ENCODE data around the gene TMEM131L. TPM values are rescaled to one million over a fixed set of nuclear protein-coding genes. Genes with fewer than 3 reads are reported as not detected.
A peak's percentile ranks its signal among the peaks of the same experiment; 100 is the strongest.
"Not testable (repeated sequence)": the region's sequence is repeated elsewhere in the genome, so short reads cannot be mapped to it uniquely, and the experiment has no call there.

TMEM131L gene
- total RNA-seq (2014; rRNA removed; shearing (Covaris generic)) = 6.6 and 9.7 TPM in 2 replicates
- 9.2 and 17.4 TPM in 2 replicates for polyA plus RNA-seq (2014; cell fraction: nucleus; rRNA removed)

GRCh38 chr4:153466081-153466948, at the start of gene TMEM131L:
TSS of gene TMEM131L (plus strand) at chr4:153466360. CDS start at chr4:153466398, 38 bp downstream.
- DNase-seq (ENCODE audit: extremely low read depth, low read depth) = peak; percentile 47

- DNase-seq (ENCODE audit: extremely low read depth, low read depth) = not testable (repeated sequence)
Measured at GRCh38 chr4:153416456-153416855, 49.7 kb upstream of the TMEM131L start.

- no peak for DNase-seq (ENCODE audit: extremely low read depth, low read depth)
Measured at GRCh38 chr4:153418121-153418520, 48.0 kb upstream of the TMEM131L start.

DNA sequence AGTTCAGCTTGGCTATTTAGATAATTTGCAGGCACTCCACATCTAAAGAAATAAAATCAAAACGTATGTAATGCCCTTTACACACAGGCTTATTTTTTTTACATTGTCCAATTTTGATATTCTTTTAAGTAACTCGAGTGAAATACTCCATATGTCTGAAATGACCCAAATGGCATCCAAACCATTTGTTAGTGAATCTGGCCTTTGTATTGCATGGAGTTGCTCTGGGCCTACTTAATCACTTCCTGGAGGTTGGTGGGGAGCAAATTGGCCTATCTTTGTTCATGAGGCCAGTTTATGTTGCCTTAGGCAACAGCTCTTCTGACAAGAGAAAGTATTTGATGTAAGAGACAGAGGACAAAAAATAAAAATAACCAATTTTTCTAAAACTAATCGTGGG, 47.6 kb upstream of the TMEM131L start:
- DNase-seq (ENCODE audit: extremely low read depth, low read depth) = no peak

GRCh38 chr4:153419029-153419428, 47.1 kb upstream of the TMEM131L start:
- DNase-seq (ENCODE audit: extremely low read depth, low read depth) = no peak

- no peak for DNase-seq (ENCODE audit: extremely low read depth, low read depth)
Measured at GRCh38 chr4:153419673-153420278, 46.4 kb upstream of the TMEM131L start.

- no peak for DNase-seq (ENCODE audit: extremely low read depth, low read depth)
Measured at GRCh38 chr4:153420361-153420760, 45.8 kb upstream of the TMEM131L start.

GRCh38 chr4:153421941-153422340, 44.2 kb upstream of the TMEM131L start:
- DNase-seq (ENCODE audit: extremely low read depth, low read depth) = no peak

DNA sequence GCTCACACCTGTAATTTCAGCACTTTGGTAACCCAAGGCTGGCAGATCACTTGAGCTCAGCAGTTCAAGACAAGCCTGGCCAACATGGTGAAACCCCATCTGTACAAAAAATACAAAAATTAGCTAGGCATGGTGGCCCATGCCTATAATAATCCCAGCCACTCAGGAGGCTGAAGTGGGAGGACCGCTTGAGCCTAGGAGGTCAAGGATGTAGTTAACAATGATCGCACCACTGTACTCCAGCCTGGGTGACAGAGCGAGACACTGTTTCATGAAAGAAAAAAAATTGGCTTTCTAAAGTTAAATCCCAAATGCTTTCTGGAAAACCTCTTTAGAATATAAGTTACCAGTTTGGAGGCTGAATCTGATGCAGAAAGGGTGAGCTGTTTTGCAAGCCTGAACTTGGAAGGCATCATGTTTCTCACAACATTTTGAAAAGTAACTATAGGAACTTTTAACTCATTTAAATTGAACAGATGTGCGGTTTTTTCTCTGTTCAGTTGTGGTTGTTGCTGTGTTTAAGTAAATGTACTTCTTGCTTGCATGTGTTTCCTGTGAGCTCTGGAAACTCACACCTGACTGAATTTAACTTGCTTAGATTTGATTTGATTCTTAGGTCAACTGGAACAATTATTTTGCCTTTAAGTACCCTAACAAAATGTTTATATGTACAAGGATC, 39.8 kb upstream of the TMEM131L start:
- DNase-seq (ENCODE audit: extremely low read depth, low read depth) = no peak

DNA sequence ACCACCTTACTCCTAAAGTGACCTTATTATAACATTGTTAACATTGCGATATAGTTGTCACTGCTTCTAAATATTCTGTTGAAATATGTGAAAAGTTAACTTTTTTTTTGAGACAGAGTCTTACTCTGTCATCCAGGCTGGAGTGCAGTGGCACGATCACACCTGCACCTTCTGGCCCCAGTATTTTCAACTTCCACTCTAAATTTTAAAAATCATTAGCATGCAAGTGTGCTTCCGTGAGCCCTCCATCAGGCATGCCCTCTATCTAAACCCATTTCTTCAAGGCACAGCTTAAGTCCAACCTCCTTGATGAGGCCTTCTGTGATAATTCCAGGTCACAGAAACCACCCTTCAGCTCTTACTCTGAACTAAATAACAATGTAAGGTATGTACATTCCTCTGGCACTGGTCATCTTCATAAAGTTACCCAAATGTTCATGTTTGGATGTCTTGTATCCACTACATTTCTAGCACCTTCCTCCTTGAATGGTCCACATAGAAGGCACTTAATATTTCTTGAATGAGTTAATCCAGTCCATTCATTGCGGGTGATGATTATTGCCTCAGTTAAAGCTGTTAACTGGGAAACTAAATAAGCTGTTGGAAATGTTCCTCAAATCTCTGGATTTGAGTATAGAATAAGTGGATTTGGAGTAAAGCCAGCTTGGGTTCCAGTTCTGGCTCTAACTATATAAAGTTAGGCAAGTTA, 38.6 kb upstream of the TMEM131L start:
- no peak for DNase-seq (ENCODE audit: extremely low read depth, low read depth)

- no peak for DNase-seq (ENCODE audit: extremely low read depth, low read depth)
Measured at GRCh38 chr4:153428941-153429475, 37.2 kb upstream of the TMEM131L start.

DNA sequence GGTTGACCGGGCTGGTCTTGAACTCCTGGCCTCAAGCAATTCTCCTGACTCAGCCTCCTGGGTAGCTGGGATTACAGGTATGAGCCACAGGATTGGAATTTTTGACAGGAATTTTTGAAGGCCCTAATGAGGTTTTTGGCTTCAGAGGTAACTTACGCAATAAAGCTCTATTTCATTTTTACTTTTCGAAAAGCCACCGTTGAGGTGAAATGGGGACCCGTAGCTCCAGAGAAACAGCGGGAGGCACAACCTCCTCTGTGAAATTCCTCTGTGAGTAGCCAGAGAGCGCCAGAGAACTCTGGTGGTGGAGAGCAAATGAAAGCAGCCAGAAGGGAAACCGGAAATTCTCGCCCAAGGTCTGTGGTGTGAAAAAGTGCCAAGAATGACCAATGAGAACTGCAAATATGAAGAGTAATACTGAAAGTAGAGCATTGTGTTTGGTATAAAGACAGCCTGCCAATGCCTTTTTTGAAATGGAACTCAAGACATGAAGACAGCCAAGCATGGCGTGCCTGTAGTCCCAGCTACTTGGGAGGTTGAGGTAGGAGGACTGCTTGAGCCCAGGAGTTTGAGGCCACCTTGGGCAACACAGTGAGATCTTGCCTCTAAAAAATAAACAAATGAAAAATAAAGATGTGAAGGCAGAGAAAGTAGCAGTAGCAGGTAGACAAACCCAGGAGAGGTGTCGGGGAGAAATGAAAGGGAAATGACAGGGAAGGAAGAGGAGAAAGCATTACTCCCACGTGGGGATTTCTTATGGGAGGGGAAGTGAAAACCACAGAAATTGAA, 33.0 kb upstream of the TMEM131L start:
- peak; percentile 35 for DNase-seq (ENCODE audit: extremely low read depth, low read depth)

GRCh38 chr4:153433754-153434105, 32.4 kb upstream of the TMEM131L start:
- DNase-seq (ENCODE audit: extremely low read depth, low read depth) = no peak

- DNase-seq (ENCODE audit: extremely low read depth, low read depth) = no peak
Measured at GRCh38 chr4:153434190-153434589, 32.0 kb upstream of the TMEM131L start.

- no peak for DNase-seq (ENCODE audit: extremely low read depth, low read depth)
Measured at GRCh38 chr4:153438916-153439756, 27.0 kb upstream of the TMEM131L start.

DNA sequence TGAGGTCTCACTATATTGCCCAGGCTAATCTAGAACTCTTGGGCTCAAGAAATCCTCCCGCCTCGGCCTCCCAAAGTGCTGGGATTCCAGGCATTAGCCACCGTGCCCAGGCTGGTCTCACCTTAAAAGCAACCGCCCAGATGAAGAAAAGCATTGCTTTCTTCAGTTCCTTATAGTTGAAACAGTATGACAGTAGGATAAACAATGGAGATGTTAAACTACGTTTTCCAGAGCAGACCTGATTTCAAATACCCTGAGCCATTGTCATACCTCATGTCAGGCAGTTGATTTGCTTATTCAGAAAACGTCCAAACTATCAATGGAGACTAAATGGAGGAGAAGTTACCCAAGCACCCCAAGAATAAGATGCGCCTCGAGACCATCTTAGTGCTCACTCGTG, 26.3 kb upstream of the TMEM131L start:
- DNase-seq (ENCODE audit: extremely low read depth, low read depth) = no peak

GRCh38 chr4:153440475-153440874, 25.7 kb upstream of the TMEM131L start:
- DNase-seq (ENCODE audit: extremely low read depth, low read depth) = no peak

DNA sequence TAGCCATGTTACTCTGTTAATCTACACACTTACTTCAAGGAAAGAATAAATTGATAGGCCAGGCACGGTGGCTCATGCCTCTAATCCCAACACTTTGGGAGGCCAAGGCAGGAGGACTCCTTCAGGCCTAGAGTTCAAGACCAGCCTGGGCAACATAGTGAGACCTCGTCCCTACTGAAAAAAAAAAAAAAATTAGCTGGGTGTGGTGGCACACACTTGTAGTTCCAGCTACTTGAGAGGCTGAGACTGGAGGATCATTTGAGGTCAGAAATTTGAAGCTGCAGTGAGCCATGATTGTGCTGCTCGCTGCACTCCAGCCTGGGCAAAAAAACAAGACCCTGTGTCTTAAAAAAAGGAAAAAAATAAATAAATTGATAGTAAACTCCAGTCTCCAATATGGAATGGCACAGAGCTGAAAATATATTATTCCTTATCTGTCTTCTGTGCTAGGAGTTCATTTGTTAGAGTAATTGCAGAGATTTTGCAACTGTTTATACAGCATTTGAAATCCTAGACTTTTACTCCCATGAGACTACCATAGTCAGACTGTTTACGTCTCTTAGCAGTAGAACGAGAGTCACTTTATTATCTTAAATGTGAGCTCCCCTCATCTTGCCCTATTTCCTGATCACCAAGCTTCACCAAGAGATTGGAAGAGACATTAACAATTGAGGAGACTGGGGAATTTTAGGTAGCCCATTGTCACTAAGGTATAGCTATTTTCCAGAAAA, 18.8 kb upstream of the TMEM131L start:
- no peak for DNase-seq (ENCODE audit: extremely low read depth, low read depth)

All from NCI-H460 (cell line).